Measurements from ENCODE around the gene TWF1. TPM values are rescaled to one million over a fixed set of nuclear protein-coding genes. Genes with fewer than 3 reads are reported as not detected.
A peak's percentile ranks its signal among the peaks of the same experiment; 100 is the strongest.
"Not testable (repeated sequence)": the region's sequence is repeated elsewhere in the genome, so short reads cannot be mapped to it uniquely, and the experiment has no call there.

TWF1 gene
- total and polyA plus RNA-seq, 8 donors, result 56.8 to 75.9 (median 64.6) TPM

GRCh38 chr12:43758728-43759563 is 47.2 kb downstream of the TWF1 start, which contains the start of the genes IRAK4 and PUS7L:
Gene IRAK4 (plus strand): TSS chr12:43758951. CDS start chr12:43768112, 9,161 bp downstream.
Gene PUS7L (minus strand): TSS chr12:43758790. CDS start chr12:43755245, 3,545 bp downstream.
- ATAC-seq, result peak; percentile 99
- no peaks in the 10 kb centered on the region for H3K27me3 ChIP-seq
- peak within 1 kb of the TSS; percentile 70 to 75 for H3K4me3 ChIP-seq
- peaks cover 0 to 5% of the 10 kb centered on the region in 2 donors for H3K36me3 ChIP-seq
- H3K4me1 ChIP-seq, result peaks cover 28 to 44% of the 10 kb centered on the region in 2 donors
- intact Hi-C loops (cut with DNase I), result no loop called here
- H3K9me3 ChIP-seq, result no peaks in the 10 kb centered on the region
- DNase-seq, result peak; percentile 93 to 99 (median 98)
- peak within 1 kb of the TSS; percentile 88 to 96 for H3K27ac ChIP-seq
- TF ChIP-seq CTCF (IDR thresholded peaks at IDR 0.05), result peak in 1 of 2 donors; percentile 57

- intact Hi-C loops (cut with DNase I), result no loop called here
- Histone ChIP-seq H3K9me3 (no peaks in the 10 kb centered on the region), H3K27me3 (no peaks in the 10 kb centered on the region), H3K36me3 (peaks cover 0 to 6% of the 10 kb centered on the region in 2 donors), H3K4me1 (peaks cover 28 to 42% of the 10 kb centered on the region in 2 donors), H3K27ac (peak overlapping the region; percentile 88 to 96), H3K4me3 (peak overlapping the region; percentile 70 to 75)
- ATAC-seq (peak; percentile 51), DNase-seq (peak in 3 of 4 donors; percentile 30 to 67 (median 47))
- TF ChIP-seq CTCF (IDR thresholded peaks at IDR 0.05), result no peak
Observed at GRCh38 chr12:43758247-43758727, 47.8 kb downstream of the TWF1 start.

- DNase-seq (no peak), ATAC-seq (no peak)
- Histone ChIP-seq H3K27me3 (no peaks in the 10 kb centered on the region), H3K36me3 (peaks cover 0 to 6% of the 10 kb centered on the region in 2 donors), H3K4me1 (peaks cover 5% of the 10 kb centered on the region in 2 donors), H3K27ac (no peak overlapping the region), H3K4me3 (no peak overlapping the region), H3K9me3 (no peaks in the 10 kb centered on the region)
- intact Hi-C loops (cut with DNase I), result no loop called here
- TF ChIP-seq CTCF (IDR thresholded peaks at IDR 0.05), result no peak
Observed at GRCh38 chr12:43754015-43754414, 52.1 kb downstream of the TWF1 start.

- H3K9me3 ChIP-seq; DNase-seq; H3K27me3 ChIP-seq; H3K4me1 ChIP-seq; H3K27ac ChIP-seq; ATAC-seq; intact Hi-C loops (cut with DNase I); H3K36me3 ChIP-seq; H3K4me3 ChIP-seq: not testable (repeated sequence)
Observed at GRCh38 chr12:43751360-43751759, 54.8 kb downstream of the TWF1 start.

- H3K9me3 ChIP-seq, result no peaks in the 10 kb centered on the region
- H3K4me1 ChIP-seq, result no peaks in the 10 kb centered on the region
- no peak for TF ChIP-seq CTCF (IDR thresholded peaks at IDR 0.05)
- no peak overlapping the region for H3K27ac ChIP-seq
- H3K36me3 ChIP-seq, result peaks cover 0 to 6% of the 10 kb centered on the region in 2 donors
- ATAC-seq (no peak), DNase-seq (no peak)
- intact Hi-C loops (cut with DNase I), result no loop called here
- H3K4me3 ChIP-seq, result no peak overlapping the region
- H3K27me3 ChIP-seq, result no peaks in the 10 kb centered on the region
Observed at GRCh38 chr12:43750814-43751213, 55.3 kb downstream of the TWF1 start.

Data from left lung (tissue), 10 donors.